ENCODE measurements around the gene BBS10. TPM values are rescaled to one million over a fixed set of nuclear protein-coding genes. Genes with fewer than 3 reads are reported as not detected.

The BBS10 gene
- total and polyA plus RNA-seq, 7 donors: 1.2 to 15.0 (median 6.1) TPM

GRCh38 chr12:76346236-76346635, 2.0 kb downstream of the BBS10 start:
- H3K4me1 ChIP-seq: peaks cover 0 to 20% (median 14%) of the 10 kb centered on the region in 4 donors
- H3K27ac ChIP-seq: peak overlapping the region in 1 of 4 donors; percentile 89
- 92 to 96% methylated on average over 4 of the region's 4 CpGs for WGBS, 2 donors
- no peak overlapping the region for H3K4me3 ChIP-seq
- no peaks in the 10 kb centered on the region for H3K36me3 ChIP-seq
- intact Hi-C loops (cut with DNase I): loop anchor here (5.0 to 10.0 kb wide), 2 partner anchors 314 to 831 kb away; partner anchors contain the start of genes KRR1 and PHLDA1
- H3K9me3 ChIP-seq: no peaks in the 10 kb centered on the region
- TF ChIP-seq CTCF (IDR thresholded peaks at IDR 0.05) (no peak), EP300 (IDR thresholded peaks at IDR 0.05) (no peak), POLR2A (IDR thresholded peaks at IDR 0.05) (no peak), POLR2AphosphoS5 (IDR thresholded peaks at IDR 0.05) (no peak)
- DNase-seq: no peak
- H3K27me3 ChIP-seq: no peaks in the 10 kb centered on the region

GRCh38 chr12:76345569-76345968, 2.6 kb downstream of the BBS10 start:
- H3K27me3 ChIP-seq: no peaks in the 10 kb centered on the region
- peaks cover 0 to 20% (median 14%) of the 10 kb centered on the region in 4 donors for H3K4me1 ChIP-seq
- H3K36me3 ChIP-seq: no peaks in the 10 kb centered on the region
- H3K9me3 ChIP-seq: no peaks in the 10 kb centered on the region
- H3K4me3 ChIP-seq: no peak overlapping the region
- H3K27ac ChIP-seq: peak overlapping the region in 1 of 4 donors; percentile 89
- TF ChIP-seq POLR2A (IDR thresholded peaks at IDR 0.05) (no peak), POLR2AphosphoS5 (IDR thresholded peaks at IDR 0.05) (no peak), CTCF (IDR thresholded peaks at IDR 0.05) (no peak), EP300 (IDR thresholded peaks at IDR 0.05) (no peak)
- 98 to 99% methylated on average over 1 of the region's 1 CpG for WGBS, 2 donors
- intact Hi-C loops (cut with DNase I): loop anchor here (5.0 to 10.0 kb wide), 2 partner anchors 313 to 831 kb away; partner anchors contain the start of genes KRR1 and PHLDA1
- no peak for DNase-seq

- TF ChIP-seq CTCF (IDR thresholded peaks at IDR 0.05): no peak
- TF ChIP-seq POLR2A (IDR thresholded peaks at IDR 0.05): no peak
- no peak for TF ChIP-seq POLR2AphosphoS5 (IDR thresholded peaks at IDR 0.05)
- Histone ChIP-seq H3K27me3 (no peaks in the 10 kb centered on the region), H3K4me1 (peaks cover 0 to 3% (median 0%) of the 10 kb centered on the region in 4 donors), H3K9me3 (no peaks in the 10 kb centered on the region), H3K4me3 (no peak overlapping the region), H3K36me3 (no peaks in the 10 kb centered on the region), H3K27ac (no peak overlapping the region)
- WGBS, 2 donors: 89% methylated on average over 5 of the region's 5 CpGs
- DNase-seq: no peak
- intact Hi-C loops (cut with DNase I): loop anchor here (10.0 kb wide), 1 partner anchor 827 kb away; the partner anchor contains the start of gene KRR1
Measured at GRCh38 chr12:76341436-76342030, 6.7 kb downstream of the BBS10 start.

GRCh38 chr12:76340680-76341435, 7.4 kb downstream of the BBS10 start:
- no peaks in the 10 kb centered on the region for H3K36me3 ChIP-seq
- H3K4me1 ChIP-seq: no peaks in the 10 kb centered on the region
- TF ChIP-seq POLR2AphosphoS5 (IDR thresholded peaks at IDR 0.05) (no peak), EP300 (IDR thresholded peaks at IDR 0.05) (no peak), CTCF (IDR thresholded peaks at IDR 0.05) (no peak), POLR2A (IDR thresholded peaks at IDR 0.05) (no peak)
- DNase-seq: no peak
- H3K27me3 ChIP-seq: no peaks in the 10 kb centered on the region
- no peak overlapping the region for H3K4me3 ChIP-seq
- intact Hi-C loops (cut with DNase I): loop anchor here (10.0 kb wide), 1 partner anchor 826 kb away; the partner anchor contains the start of gene KRR1
- H3K27ac ChIP-seq: no peak overlapping the region
- 72 to 78% methylated on average over 9 of the region's 9 CpGs for WGBS, 2 donors
- no peaks in the 10 kb centered on the region for H3K9me3 ChIP-seq
